ENCODE measurements around the gene PMPCA.

DNA sequence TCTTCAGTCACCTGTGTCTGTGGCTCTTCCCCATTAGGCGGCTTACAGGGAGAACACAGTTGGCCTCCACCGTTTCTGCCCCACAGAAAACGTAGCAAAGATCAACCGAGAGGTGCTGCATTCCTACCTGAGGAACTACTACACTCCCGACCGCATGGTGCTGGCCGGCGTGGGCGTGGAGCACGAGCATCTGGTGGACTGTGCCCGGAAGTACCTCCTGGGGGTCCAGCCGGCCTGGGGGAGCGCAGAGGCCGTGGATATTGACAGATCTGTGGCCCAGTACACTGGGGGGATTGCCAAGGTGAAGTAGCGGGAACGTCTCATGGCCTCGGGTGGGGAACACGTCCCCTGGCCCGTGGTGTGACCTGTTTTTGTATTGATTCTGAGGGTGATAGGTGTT is 6.5 kb downstream of the PMPCA start:
- TF ChIP-seq ELF4 (IDR thresholded peaks at IDR 0.05) (no peak), FOXK2 (IDR thresholded peaks at IDR 0.05) (no peak), FOXA1 (IDR thresholded peaks at IDR 0.05) (no peak), SP1 (IDR thresholded peaks at IDR 0.05) (no peak), PKNOX1 (IDR thresholded peaks at IDR 0.05) (no peak), ZNF384 (IDR thresholded peaks at IDR 0.05) (no peak)

Data from HEK293T (cell line).